Stimulated activated CD4-positive, alpha-beta T cell treated with anti-CD3 and anti-CD28 coated beads, TNF-alpha, amount 100 ng/mL, for 48 hours (primary cell): ENCODE results near the gene PRKRIP1.
A peak's percentile ranks its signal among the peaks of the same experiment; 100 is the strongest.
"Not testable (repeated sequence)": the region's sequence is repeated elsewhere in the genome, so short reads cannot be mapped to it uniquely, and the experiment has no call there.

Source experiments
- DNase-seq, 3 donors: peaks; one replicate each; pipeline ENCODE4 v3.0.0-alpha.2; 2020; ENCODE audit warnings: low read depth in 3 of 3

PRKRIP1 gene

DNA sequence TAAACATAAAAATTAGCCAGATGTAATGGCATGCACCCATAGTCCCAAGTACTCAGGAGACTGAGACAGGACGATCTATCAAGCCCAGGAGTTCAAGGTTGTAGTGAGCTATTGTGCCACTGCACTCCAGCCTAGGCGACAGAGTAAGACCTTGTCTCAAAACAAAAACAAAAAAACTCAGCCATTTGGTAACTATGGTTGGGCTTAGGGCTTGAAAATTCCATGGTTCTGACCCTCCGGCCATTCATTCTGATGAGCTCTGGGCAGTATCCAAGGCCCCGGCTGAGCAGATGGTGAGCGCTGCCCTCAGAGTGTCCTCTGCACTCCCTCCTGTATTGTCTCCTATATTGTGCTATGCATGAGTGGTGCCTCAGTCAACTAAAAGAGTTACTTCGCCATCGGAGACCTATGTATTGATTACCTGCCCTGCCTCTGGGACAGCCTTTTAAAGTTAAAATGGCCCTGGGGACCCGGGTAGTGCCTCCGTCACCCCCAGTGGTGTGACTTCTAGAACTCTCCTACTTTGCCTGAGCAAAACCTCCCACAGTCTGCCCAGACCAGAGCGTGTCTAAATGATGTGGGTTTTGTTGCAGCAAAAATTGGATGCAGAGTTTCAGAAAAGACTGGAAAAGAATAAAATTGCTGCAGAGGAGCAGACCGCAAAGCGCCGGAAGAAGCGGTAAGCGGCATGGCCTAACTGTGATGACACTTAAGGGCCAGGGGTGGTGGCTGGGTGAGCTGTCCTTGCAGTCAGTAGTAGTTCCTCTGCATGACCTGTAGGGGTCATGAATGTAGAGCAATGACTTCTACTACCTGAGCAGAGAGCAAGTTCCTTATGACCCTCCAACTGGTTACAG is 8.1 kb downstream of the PRKRIP1 start:
- no peak for DNase-seq

DNA sequence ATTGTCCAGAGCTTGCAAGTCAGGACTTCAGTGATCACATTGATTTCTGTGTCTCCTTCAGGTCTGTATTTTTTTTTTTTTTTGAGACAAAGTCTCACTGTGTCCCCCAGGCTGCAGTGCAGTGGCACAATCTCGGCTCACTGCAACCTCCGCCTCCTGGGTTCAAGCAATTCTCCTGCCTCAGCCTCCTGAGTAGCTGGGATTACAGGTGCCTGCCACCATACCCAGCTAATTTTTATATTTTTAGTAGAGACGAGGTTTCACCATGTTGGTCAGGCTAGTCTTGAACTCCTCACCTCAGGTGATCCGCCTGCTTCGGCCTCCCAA is 8.7 kb downstream of the PRKRIP1 start:
- not testable (repeated sequence) for DNase-seq

- no peak for DNase-seq
Measured at GRCh38 chr7:102407910-102408309, 11.7 kb downstream of the PRKRIP1 start.

DNA sequence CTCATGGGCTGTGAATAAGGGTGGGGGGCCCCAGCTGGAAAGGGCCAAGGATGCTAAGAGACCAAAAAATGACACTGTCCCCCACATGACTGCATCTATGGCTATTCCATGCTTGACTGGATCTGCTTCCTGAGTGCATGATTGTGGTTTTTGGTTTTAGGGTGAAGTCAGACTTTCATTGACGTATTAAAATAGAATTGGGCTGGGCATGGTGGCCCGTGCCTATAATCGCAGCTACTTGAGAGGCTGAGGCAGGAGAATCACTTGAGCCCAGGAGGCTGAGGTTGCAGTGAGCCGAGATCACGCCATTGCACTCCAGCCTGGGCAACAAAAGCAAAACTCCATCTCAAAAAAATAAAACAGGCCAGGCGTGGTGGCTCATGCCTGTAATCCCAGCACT is 12.4 kb downstream of the PRKRIP1 start:
- not testable (repeated sequence) for DNase-seq

- no peak for DNase-seq
Measured at GRCh38 chr7:102409340-102409739, 13.2 kb downstream of the PRKRIP1 start.

GRCh38 chr7:102410123-102410522 is 14.0 kb downstream of the PRKRIP1 start:
- no peak for DNase-seq

DNA sequence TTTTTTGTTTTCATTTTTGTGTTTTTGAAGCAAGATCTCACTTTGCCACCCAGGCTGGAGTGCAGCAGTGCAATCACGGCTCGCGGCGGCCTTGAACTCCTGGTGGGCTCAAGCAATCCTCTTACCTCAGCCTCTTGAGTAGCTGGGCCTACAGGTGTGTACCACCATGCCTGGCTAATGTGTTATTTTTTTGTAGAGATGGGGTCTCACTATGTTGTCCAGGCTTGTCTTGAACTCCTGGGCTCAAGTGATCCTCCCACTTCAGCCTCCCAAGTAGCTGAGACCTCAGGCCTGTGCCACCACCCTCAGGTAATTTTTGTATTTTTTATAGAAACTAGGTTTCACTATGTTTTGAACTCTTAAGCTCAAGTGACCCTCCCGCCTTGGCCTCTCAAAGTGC is 14.8 kb downstream of the PRKRIP1 start:
- no peak for DNase-seq

DNA sequence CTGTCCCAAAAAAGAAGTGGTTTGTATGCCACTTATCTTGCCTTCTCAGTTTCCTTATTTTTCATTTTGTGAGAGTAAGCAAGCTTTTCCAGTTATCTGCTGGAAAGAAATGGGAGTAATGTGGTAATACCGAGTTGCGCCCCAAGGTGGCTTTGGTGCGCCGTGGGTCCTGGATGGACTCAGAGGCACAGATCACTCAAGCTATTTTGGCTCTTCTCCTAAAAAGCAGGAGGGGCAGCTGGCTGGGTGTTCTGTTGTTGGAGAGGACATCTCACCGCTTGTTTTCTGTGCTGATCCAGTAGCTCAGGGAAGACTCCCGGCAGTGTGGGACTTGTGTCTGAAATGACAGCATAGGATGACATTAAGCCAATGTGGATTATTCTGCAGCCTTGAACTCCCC is 16.4 kb downstream of the PRKRIP1 start:
- DNase-seq = no peak

DNA sequence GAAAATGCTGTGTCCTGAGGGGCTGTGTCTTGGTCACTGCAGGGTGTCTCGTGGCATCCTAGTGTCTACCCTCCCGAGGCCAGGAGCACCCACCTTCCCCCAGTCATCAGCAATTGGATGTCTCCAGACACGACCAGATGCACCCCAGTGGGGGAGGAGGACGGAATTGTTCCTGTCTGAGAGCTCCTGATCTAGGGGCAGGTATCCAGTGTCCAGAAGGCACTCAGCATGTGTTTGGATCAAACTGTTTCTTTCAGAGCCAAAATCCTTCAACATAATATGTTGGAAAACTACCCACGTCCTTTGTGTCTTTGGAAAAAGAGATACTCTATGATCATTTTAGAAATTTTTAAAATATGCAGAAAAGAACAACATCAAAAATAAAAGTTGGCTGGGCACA is 16.9 kb downstream of the PRKRIP1 start:
- no peak for DNase-seq

- DNase-seq = no peak
Measured at GRCh38 chr7:102413611-102414010, 17.4 kb downstream of the PRKRIP1 start.

- DNase-seq = peak; percentile 26 to 52 (median 52)
Measured at GRCh38 chr7:102415685-102416225, 19.6 kb downstream of the PRKRIP1 start.

- no peak for DNase-seq
Measured at GRCh38 chr7:102416406-102416805, 20.2 kb downstream of the PRKRIP1 start.

DNA sequence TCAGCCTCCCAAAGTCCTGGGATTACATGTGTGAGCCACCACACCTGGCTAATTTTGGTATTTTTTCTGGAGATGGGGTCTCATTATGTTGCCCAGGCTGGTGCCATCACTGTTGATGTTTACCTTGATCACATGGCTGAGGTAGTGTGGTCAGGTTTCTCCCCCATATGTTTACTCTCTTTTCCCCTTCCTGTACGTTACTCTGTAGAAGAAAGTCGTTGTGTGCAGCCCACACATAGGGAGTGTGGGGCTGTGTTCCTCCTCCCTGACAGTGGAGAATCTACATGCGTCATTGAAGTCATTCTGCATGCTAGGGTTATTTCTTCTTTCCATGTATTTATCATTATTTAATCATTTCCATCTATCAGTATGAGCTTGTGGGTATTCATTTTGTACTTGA is 20.9 kb downstream of the PRKRIP1 start:
- DNase-seq = no peak

GRCh38 chr7:102418592-102418991 is 22.4 kb downstream of the PRKRIP1 start:
- DNase-seq = no peak

DNA sequence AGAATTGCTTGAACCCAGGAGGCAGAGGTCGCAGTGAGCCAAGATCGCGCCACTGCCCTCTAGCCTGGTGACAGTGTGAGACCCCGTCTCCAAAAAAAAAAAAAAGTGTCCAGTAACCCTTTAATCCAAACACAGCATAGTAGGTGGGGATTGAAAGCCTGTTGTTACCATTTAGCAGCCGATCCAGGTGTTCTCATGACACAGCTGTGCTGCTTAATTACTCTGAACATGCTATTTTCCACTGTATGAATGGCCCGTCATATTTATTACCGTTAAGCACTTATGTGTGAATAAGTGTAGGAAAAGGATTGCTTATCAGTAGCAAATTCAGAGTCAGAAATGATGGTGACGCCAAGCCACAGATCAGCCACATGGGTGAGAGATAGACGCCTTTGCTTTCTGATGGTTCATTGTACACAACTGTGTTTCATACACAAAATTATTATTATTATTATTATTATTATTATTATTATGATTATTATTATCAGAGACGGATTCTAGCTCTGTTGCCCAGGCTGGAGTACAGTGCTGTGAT is 25.6 kb downstream of the PRKRIP1 start:
- no peak for DNase-seq

GRCh38 chr7:102424129-102424551 is 28.0 kb downstream of the PRKRIP1 start:
- DNase-seq = no peak

- no peak for DNase-seq
Measured at GRCh38 chr7:102424787-102425218, 28.6 kb downstream of the PRKRIP1 start.

- peak; percentile 61 to 73 (median 67) for DNase-seq
Measured at GRCh38 chr7:102425639-102426267, 29.6 kb downstream of the PRKRIP1 start.

DNA sequence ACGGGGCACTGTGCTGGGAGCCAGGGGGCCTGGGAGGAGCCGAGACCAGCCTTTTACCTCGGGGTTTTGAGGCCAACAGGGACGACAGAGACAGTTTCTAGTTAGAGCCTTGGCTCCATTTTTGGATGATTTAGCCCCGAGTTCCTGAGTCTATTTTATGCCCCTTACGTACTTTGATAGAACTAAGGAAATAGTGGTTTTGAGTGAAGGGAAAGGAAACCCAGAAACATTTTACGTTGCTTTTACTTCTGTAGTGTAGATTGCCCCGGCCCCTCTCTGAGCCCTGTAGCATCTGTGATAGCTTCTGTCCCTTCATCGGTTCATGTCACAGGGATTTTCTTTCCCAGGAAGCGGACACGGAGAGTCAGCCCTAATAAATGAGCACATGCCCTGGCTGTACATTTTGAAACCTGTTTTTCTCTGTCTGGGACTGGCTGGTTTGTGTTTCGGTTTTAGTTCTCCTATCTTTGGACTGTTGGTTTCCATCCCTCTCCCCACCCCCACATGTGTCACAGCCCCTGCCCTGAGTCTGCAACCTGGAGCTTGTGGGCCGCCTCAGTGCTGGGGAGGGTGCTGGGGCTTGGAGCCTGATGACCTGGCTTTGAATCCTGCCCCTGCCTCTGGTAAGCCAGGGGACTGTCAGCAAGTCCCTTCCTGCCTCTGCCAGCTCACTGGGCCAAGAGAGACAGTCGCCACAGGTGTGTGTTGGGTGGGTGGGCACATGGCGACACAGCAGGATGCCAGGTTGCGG is 30.3 kb downstream of the PRKRIP1 start:
- peak; percentile 59 to 75 (median 72) for DNase-seq

- no peak for DNase-seq
Measured at GRCh38 chr7:102427019-102427405, 30.8 kb downstream of the PRKRIP1 start.

- no peak for DNase-seq
Measured at GRCh38 chr7:102429141-102429899, 33.2 kb downstream of the PRKRIP1 start.
